GM21786 (cell line): Measurements from ENCODE around the gene LEFTY2.
A peak's percentile ranks its signal among the peaks of the same experiment; 100 is the strongest.
"Not testable (repeated sequence)": the region's sequence is repeated elsewhere in the genome, so short reads cannot be mapped to it uniquely, and the experiment has no call there.

Experiments used
- ATAC-seq: cut with Tn5 transposase; IDR thresholded peaks from one replicate; pipeline ENCODE4 v1.9.1; 2021; ENCODE audit not compliant: unreplicated experiment

The LEFTY2 gene

GRCh38 chr1:225908013-225908640, 32.9 kb downstream of the LEFTY2 start:
- ATAC-seq = no peak

- ATAC-seq = no peak
These were observed 33.7 kb downstream of the LEFTY2 start for GRCh38 chr1:225907341-225907740.

- no peak for ATAC-seq
These were observed 34.6 kb downstream of the LEFTY2 start for GRCh38 chr1:225906467-225906866.

DNA sequence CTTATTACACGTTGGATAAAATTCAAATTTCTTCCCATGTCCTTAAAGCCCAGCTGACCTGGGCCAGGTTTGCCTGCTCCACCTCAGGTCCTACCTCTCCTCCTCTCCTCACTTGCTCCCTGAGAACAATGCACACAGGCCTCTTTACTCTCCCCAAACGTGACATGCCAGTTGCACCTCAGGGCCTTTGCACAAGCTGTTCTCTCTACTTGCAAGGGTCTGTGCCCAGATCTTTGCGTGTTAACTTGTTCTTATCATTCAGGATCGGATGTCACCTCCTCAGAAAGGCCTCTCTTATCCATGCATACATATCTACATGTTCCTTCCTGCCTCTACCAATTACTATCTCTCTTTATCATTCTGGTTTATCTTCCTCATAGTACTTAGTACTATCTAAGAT, 37.4 kb downstream of the LEFTY2 start:
- no peak for ATAC-seq

DNA sequence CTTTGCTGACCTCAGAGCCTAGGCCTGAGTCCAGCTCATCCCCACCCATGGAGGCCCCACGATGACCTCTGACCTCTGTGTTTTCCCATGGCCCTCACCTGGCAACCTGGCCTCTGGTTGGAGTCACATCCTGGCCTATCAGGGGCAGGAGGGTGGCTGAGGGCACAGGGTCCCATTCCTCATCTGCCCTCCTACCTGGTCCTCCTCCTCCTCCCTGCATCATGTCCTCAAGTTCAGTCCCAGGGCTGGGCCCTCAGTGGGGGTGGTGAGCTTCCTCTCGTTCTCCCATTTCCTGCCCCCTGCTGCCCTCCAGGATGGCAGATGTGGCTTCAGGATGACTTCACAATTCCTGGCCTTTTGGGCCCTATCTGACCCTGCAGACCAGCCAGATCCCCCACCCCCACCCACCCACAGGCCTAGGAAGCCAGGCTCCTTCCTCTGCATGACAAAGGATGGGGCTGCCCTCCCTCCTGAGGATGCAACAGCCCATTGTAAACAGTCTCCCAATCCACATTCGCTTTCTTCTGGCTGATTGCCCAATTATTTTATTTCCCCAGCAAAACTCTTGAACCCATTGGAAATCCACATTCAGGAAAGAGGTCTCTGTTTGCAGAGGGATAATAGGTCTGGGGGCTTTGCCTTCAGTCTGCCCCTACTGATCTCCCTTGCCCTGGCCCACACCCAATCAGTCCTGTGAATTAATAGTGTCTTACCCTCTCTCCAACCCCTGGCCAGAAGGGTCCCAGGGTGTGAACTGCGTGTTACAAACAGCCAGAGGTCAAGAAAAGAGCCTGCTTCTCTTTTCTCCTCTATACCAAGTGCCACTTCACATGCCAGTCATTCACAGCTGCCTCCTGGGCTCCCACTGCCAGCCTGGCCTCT, 41.7 kb downstream of the LEFTY2 start:
- no peak for ATAC-seq

DNA sequence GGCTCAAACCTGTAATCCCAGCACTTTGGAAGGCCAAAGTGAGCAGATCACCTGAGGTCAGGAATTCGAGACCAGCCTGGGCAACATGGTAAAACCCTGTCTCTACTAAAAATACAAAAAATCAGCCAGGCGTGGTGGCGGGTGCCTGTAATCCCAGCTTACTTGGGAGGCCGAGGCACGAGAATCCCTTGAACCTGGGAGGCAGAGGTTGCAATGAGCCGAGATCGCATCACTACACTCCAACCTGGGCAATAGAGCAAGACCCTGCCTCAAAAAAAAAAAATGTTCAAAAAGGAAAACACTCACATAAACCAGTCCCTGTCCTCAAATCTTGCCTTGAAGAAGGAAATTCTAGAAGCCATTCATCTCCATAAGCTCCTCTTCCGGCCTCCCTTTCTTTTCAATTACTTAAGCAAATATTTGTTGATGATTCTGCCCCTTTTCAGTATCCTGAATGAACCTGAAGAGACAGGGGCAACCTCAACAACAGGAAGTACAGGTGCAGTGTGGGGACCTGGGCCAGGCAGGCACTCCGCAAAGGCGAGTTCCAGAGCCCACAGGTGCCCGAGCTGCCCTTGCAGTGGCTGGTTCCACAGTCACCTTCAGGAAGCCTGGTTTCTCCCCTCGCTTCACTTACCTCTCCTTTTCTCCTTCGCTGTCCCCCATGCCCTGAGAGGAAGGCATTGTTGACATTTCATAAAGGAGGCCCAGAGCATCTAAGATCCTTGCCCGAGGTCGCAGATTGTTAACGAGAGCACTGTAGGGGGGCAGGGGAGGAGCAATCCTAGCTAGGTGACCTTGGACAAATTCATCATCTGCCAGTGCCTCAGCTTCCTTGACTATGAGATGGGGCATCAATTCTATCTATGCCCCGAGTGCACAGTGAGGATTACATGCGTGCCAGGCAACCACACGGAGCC, 43.2 kb downstream of the LEFTY2 start:
- ATAC-seq = no peak

- ATAC-seq = peak; percentile 100
These were observed 44.0 kb downstream of the LEFTY2 start for GRCh38 chr1:225896937-225897549.

DNA sequence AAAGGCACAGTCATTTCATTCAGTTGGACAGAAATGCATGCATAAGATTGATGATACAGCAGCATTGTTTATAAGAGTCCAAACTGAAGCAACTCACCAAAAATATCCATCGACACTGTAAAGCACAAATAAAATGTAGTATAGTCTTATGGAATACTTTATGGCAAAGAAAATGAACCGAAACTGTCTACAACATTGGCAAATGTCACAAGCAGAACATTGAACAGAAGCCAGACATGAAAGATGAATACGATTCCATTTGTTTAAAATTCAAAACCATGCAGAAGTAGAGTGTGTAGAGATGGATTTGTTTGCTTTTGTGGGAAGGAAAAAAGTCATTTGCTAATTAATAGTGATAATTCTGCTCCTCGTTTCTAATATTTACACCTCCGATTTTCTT, 44.5 kb downstream of the LEFTY2 start:
- ATAC-seq = no peak

DNA sequence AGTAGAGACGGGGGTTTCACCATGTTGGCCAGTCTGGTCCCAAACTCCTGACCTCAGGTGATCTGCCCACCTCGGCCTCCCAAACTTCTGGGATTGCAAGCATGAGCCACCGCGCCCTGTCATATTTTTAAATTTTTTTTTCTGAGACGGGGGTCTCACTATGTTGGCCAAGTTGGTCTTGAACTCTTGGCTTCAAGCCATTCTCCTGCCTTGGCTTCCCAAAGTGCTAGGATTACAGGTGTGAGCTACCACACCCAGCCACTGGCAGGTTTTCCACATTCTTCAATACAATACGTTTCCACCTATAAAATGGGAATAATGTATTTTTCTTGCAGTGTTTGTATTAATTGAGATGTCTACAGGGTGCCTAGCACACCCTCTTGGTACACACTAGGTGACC, 48.7 kb downstream of the LEFTY2 start:
- ATAC-seq = no peak

- ATAC-seq = no peak
These were observed 49.6 kb downstream of the LEFTY2 start for GRCh38 chr1:225891229-225891972.

GRCh38 chr1:225890346-225891228, 50.4 kb downstream of the LEFTY2 start:
- no peak for ATAC-seq

DNA sequence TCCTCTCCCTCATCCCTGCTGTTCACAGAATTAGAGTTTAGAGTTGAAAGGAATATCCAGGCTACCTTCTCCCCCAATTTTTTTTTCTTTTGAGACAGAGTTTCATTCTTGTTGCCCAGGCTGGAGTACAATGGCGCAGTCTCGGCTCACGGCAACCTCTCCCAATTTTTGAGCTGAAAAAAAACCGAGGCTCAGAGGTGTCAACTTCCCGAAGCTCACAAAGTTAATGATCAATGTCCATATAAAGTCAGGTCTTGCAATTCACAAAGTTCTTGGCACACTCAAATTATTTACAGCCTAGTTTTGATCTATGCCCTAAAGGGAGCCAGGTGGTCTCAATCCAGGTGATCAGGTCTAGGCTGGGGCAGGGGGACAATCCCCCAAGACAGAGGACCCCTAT, 51.3 kb downstream of the LEFTY2 start:
- no peak for ATAC-seq

- ATAC-seq = no peak
These were observed 52.0 kb downstream of the LEFTY2 start, which contains the start of gene LEFTY1 for GRCh38 chr1:225888898-225889601. TSS of gene LEFTY1 (minus strand) at chr1:225889146. CDS start at chr1:225889066, 80 bp downstream.

- no peak for ATAC-seq
These were observed 52.6 kb downstream of the LEFTY2 start for GRCh38 chr1:225888289-225888897.

- ATAC-seq = not testable (repeated sequence)
These were observed 53.3 kb downstream of the LEFTY2 start for GRCh38 chr1:225887554-225888288.

GRCh38 chr1:225887030-225887314, 54.0 kb downstream of the LEFTY2 start:
- ATAC-seq = no peak
